Effector memory CD4-positive, alpha-beta T cell (primary cell): Measurements from ENCODE around the gene XPNPEP1.

Experiments used
- DNase-seq, 3 donors: peaks; one replicate each; pipeline ENCODE4 v3.0.0-alpha.2; 2020
- H3K27ac ChIP-seq: 2 replicates; pipeline ENCODE4 v1.7.0; 2013; ENCODE audit warnings: mild to moderate bottlenecking, low read length, moderate library complexity; ENCODE audit not compliant: insufficient read depth, poor library complexity, severe bottlenecking
- H3K27me3 ChIP-seq: replicated peaks from 2 replicates; pipeline ENCODE4 v1.7.0; 2013; ENCODE audit warnings: mild to moderate bottlenecking, low read length; ENCODE audit not compliant: insufficient read depth, control insufficient read depth, poor library complexity, severe bottlenecking
- H3K36me3 ChIP-seq: 2 replicates; pipeline ENCODE4 v1.7.0; 2013; ENCODE audit warnings: mild to moderate bottlenecking, low read length, moderate library complexity; ENCODE audit not compliant: control insufficient read depth, insufficient read depth
- H3K4me1 ChIP-seq: 2 replicates; pipeline ENCODE4 v1.7.0; 2013; ENCODE audit warnings: low read length, mild to moderate bottlenecking; ENCODE audit not compliant: control insufficient read depth, insufficient read depth, poor library complexity, severe bottlenecking
- H3K4me3 ChIP-seq: 2 replicates; pipeline ENCODE4 v1.7.0; 2013; ENCODE audit warnings: low read length, low read depth, mild to moderate bottlenecking; ENCODE audit not compliant: insufficient read depth, poor library complexity, severe bottlenecking
- H3K9me3 ChIP-seq: 2 replicates; pipeline ENCODE4 v1.7.0; 2013; ENCODE audit warnings: mild to moderate bottlenecking, low read length, moderate library complexity; ENCODE audit not compliant: control insufficient read depth

The XPNPEP1 gene

GRCh38 chr10:109947111-109947920, 24.0 kb upstream of the XPNPEP1 start:
- Histone ChIP-seq H3K9me3 (no peaks in the 10 kb centered on the region), H3K27me3 (no peaks in the 10 kb centered on the region), H3K4me1 (no peaks in the 10 kb centered on the region), H3K27ac (no peak overlapping the region), H3K4me3 (no peak overlapping the region), H3K36me3 (no peaks in the 10 kb centered on the region)
- no peak for DNase-seq

GRCh38 chr10:109946680-109947079, 23.4 kb upstream of the XPNPEP1 start:
- no peak overlapping the region for H3K4me3 ChIP-seq
- DNase-seq: no peak
- no peak overlapping the region for H3K27ac ChIP-seq
- H3K4me1 ChIP-seq: no peaks in the 10 kb centered on the region
- no peaks in the 10 kb centered on the region for H3K36me3 ChIP-seq
- H3K27me3 ChIP-seq: no peaks in the 10 kb centered on the region
- H3K9me3 ChIP-seq: no peaks in the 10 kb centered on the region

GRCh38 chr10:109945473-109946177, 22.3 kb upstream of the XPNPEP1 start:
- no peaks in the 10 kb centered on the region for H3K36me3 ChIP-seq
- H3K9me3 ChIP-seq: no peaks in the 10 kb centered on the region
- H3K4me3 ChIP-seq: no peak overlapping the region
- H3K27ac ChIP-seq: no peak overlapping the region
- H3K27me3 ChIP-seq: no peaks in the 10 kb centered on the region
- no peaks in the 10 kb centered on the region for H3K4me1 ChIP-seq
- no peak for DNase-seq

- H3K9me3 ChIP-seq: no peaks in the 10 kb centered on the region
- no peaks in the 10 kb centered on the region for H3K27me3 ChIP-seq
- H3K4me3 ChIP-seq: no peak overlapping the region
- no peak overlapping the region for H3K27ac ChIP-seq
- H3K36me3 ChIP-seq: no peaks in the 10 kb centered on the region
- H3K4me1 ChIP-seq: no peaks in the 10 kb centered on the region
- DNase-seq: no peak
These were observed 21.3 kb upstream of the XPNPEP1 start for GRCh38 chr10:109944613-109945012.

GRCh38 chr10:109941236-109941862, 18.0 kb upstream of the XPNPEP1 start:
- Histone ChIP-seq H3K4me1 (peaks cover 13% of the 10 kb centered on the region), H3K9me3 (no peaks in the 10 kb centered on the region), H3K4me3 (no peak overlapping the region), H3K27ac (no peak overlapping the region), H3K36me3 (no peaks in the 10 kb centered on the region), H3K27me3 (no peaks in the 10 kb centered on the region)
- no peak for DNase-seq

GRCh38 chr10:109940553-109940952, 17.2 kb upstream of the XPNPEP1 start:
- H3K27me3 ChIP-seq: no peaks in the 10 kb centered on the region
- H3K27ac ChIP-seq: no peak overlapping the region
- H3K36me3 ChIP-seq: no peaks in the 10 kb centered on the region
- H3K9me3 ChIP-seq: no peaks in the 10 kb centered on the region
- H3K4me3 ChIP-seq: no peak overlapping the region
- H3K4me1 ChIP-seq: peaks cover 15% of the 10 kb centered on the region
- no peak for DNase-seq

- Histone ChIP-seq H3K4me1 (peaks cover 19% of the 10 kb centered on the region), H3K36me3 (no peaks in the 10 kb centered on the region), H3K27ac (no peak overlapping the region), H3K27me3 (no peaks in the 10 kb centered on the region), H3K4me3 (no peak overlapping the region), H3K9me3 (no peaks in the 10 kb centered on the region)
- no peak for DNase-seq
These were observed 16.8 kb upstream of the XPNPEP1 start for GRCh38 chr10:109940117-109940516.

GRCh38 chr10:109939315-109939961, 16.1 kb upstream of the XPNPEP1 start:
- Histone ChIP-seq H3K36me3 (no peaks in the 10 kb centered on the region), H3K4me1 (peaks cover 26% of the 10 kb centered on the region), H3K27ac (no peak overlapping the region), H3K27me3 (no peaks in the 10 kb centered on the region), H3K9me3 (no peaks in the 10 kb centered on the region), H3K4me3 (no peak overlapping the region)
- DNase-seq: no peak

GRCh38 chr10:109937460-109938065, 14.3 kb upstream of the XPNPEP1 start:
- Histone ChIP-seq H3K9me3 (no peaks in the 10 kb centered on the region), H3K27me3 (no peaks in the 10 kb centered on the region), H3K36me3 (no peaks in the 10 kb centered on the region), H3K27ac (no peak overlapping the region), H3K4me3 (no peak overlapping the region), H3K4me1 (peaks cover 35% of the 10 kb centered on the region)
- DNase-seq: no peak
